ENCODE results near the gene FOXF2.
A peak's percentile ranks its signal among the peaks of the same experiment; 100 is the strongest.

FOXF2 gene

DNA sequence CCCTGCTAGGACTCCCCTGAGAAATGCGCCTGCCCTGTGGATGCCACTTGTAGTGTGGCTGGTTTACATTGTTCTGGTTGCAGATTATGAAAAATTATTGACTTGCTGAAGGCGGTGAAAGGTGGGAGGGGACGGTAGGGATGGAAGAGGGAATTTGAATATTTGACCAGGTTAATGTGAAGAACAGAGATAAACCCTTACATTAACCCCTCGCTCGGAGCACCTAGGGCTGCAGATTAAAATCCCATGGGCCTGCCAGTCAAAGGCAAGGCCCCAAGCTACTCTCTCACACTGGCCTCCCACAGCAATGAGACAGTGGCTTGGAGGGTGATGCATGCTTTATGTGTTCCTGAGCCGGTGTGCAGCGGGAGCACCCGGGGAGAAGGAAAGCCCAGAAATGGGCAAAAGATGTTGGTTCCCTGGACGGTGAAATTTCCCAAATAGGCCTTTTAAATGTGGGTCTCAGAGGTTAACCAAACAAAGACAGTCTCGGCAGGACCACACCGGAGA lies 2.5 kb downstream of the FOXF2 start:
- no peak overlapping the region for H2AFZ ChIP-seq (ENCODE audit: low read length, unreplicated experiment)
- H3K4me3 ChIP-seq (ENCODE audit: low read depth, low read length) = peak overlapping the region; percentile 89
- 0 out of 2 replicates have a peak, but pooled peaks cover 2% of the 10 kb centered on the region for H3K27me3 ChIP-seq (ENCODE audit: insufficient read depth, low read length)
- H3K27ac ChIP-seq (ENCODE audit: low read depth, low read length) = no peak overlapping the region
- H3K36me3 ChIP-seq (ENCODE audit: insufficient read depth, low read length) = no peaks in the 10 kb centered on the region
- peaks cover 10% of the 10 kb centered on the region for H3K4me1 ChIP-seq (ENCODE audit: control insufficient read depth, insufficient read depth, low read length, unreplicated experiment)
- H3K79me2 ChIP-seq (ENCODE audit: control insufficient read depth, insufficient read depth, low read length, unreplicated experiment) = peaks cover 14% of the 10 kb centered on the region

DNA sequence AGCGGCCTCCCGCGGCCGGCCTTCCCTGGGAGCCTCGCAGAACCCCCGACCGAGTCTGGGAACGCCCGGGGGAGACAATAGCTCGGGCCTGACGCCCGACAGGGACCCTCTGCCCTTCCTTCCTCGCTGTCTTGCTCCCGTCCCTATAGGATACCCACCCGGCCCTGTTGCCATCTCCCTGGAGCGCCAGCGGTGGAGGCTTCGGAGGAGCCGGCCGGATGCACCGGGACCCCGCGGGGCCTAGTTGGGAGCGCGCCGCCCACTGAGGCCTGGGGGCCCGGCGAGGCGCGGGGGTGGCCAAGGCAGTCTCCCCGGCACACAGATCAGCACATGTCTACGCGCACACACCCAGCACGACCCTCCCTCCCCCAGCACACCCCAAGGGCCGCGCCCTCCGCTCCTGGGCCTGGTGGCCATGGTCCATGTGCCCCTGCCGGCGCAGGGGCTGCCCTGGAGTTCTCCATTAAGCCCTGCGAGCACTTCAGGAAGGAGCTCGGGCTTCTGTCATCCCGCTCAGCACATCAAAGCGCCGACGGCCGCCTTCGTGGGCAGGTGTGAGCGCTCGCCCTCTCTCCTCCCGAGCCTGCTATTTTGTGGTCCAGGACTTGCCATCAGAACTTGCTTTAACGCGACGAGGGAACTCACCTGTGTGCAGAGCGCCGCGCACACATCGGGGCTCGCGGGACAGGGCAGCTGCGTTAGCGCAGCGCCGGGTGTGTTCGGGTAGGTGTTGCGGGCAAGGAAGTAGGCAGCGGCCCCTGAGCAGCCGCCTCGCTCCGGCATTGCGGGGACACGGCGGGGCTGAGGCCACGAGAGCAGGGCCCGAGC lies 3.7 kb downstream of the FOXF2 start:
- H3K27me3 ChIP-seq (ENCODE audit: insufficient read depth, low read length) = 0 out of 2 replicates have a peak, but pooled peaks cover 2% of the 10 kb centered on the region
- H3K4me1 ChIP-seq (ENCODE audit: control insufficient read depth, insufficient read depth, low read length, unreplicated experiment) = peaks cover 10% of the 10 kb centered on the region
- no peaks in the 10 kb centered on the region for H3K36me3 ChIP-seq (ENCODE audit: insufficient read depth, low read length)
- no peak overlapping the region for H2AFZ ChIP-seq (ENCODE audit: low read length, unreplicated experiment)
- H3K27ac ChIP-seq (ENCODE audit: low read depth, low read length) = no peak overlapping the region
- peaks cover 14% of the 10 kb centered on the region for H3K79me2 ChIP-seq (ENCODE audit: control insufficient read depth, insufficient read depth, low read length, unreplicated experiment)
- H3K4me3 ChIP-seq (ENCODE audit: low read depth, low read length) = no peak overlapping the region

DNA sequence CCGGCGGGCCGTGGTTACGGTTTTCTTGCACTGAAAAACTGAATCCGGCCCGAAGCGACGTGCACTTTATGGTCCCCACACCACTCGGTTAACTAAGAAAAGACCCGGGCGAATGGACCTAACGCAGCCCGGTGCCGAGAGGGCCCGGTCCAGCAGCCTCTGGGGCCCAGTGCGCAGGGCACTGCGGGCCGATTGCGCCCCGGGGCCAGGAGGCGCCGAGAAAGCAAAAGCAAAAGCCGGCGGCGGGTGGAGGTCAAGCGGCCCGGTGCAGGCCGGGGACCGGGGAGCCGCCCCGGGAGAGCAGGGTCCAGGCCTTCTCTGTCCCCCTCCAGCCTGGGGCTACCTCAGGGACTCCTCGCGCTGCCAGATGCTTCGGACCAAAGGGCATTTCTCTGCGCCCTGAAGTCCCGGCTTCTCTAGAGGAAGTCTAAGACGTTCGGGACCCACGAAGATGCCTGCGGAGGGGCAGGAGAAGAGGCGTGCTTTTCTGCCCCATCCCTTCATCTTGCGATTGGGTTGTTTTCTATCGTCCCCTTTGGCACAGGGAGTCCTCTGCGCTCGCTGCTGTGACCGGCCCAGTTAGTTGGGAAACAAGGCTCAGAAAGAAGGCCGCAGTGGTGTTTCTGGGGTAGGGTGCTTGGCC lies 4.4 kb downstream of the FOXF2 start:
- Histone ChIP-seq H3K79me2 (ENCODE audit: control insufficient read depth, insufficient read depth, low read length, unreplicated experiment) (peaks cover 14% of the 10 kb centered on the region), H3K27ac (ENCODE audit: low read depth, low read length) (no peak overlapping the region), H3K36me3 (ENCODE audit: insufficient read depth, low read length) (no peaks in the 10 kb centered on the region), H2AFZ (ENCODE audit: low read length, unreplicated experiment) (no peak overlapping the region), H3K4me1 (ENCODE audit: control insufficient read depth, insufficient read depth, low read length, unreplicated experiment) (peaks cover 10% of the 10 kb centered on the region), H3K27me3 (ENCODE audit: insufficient read depth, low read length) (no peaks in the 10 kb centered on the region), H3K4me3 (ENCODE audit: low read depth, low read length) (no peak overlapping the region)

DNA sequence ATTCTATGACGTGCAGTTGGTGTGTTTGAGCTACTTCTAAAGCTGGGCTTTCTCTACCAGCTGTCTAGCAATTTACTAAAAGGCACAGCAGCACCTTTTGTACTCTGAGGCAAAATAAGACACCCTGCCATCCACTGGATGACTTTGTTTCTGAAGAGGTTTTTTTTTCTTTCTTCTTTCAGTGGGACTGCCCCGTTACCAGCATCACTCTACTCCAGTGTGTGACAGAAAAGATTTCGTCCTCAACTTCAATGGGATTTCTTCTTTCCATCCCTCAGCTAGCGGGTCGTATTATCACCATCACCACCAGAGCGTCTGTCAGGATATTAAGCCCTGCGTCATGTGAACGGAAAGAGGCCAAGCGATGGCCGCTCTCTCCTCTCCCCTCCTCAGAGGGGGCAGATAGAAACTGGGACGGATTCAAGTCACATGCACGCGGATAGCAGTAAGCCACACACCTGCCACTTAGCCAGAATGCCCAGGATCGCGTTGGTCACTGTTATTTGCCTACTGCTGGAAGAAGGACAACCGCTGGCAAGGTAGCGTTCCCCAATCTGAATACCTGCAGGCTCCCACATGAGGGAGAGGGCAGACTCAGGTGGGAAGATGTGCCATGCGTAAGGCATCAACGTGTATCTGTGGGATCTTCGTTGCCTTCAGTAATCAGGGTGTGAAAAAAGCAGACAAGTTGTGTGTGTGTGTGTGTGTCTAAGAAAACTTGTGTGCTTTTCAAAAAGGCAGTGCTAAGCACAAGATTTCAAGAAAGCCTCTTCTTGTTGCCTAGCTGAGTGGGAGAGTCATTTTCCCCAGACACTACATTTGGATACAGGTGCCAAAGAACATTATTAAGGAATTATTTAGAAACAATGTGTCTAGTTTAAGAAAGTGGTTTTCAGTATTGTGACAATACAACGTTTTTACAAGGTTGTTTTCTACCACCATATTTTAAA lies 5.4 kb downstream of the FOXF2 start:
- no peaks in the 10 kb centered on the region for H3K27me3 ChIP-seq (ENCODE audit: insufficient read depth, low read length)

DNA sequence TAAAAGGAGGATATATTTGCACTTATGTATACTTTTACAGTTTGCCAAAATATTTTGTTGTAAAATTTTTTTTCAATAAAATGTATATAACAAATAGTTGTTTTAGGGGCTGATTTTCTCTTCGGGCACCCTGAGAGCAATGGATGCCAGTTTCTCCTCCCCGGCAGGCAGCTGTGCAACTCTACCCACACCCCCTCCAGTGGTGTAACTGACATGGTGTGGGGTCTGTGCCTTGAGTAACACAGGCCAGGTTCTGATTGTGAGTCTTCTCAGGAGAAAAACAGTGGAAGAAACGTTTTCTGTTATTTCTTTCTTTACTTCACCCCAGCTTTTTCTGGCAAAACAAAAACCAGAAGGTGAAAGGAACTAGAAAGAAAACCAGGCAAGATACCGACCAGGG lies 6.1 kb downstream of the FOXF2 start:
- no peaks in the 10 kb centered on the region for H3K36me3 ChIP-seq (ENCODE audit: insufficient read depth, low read length)
- H3K4me1 ChIP-seq (ENCODE audit: control insufficient read depth, insufficient read depth, low read length, unreplicated experiment) = peaks cover 10% of the 10 kb centered on the region
- H3K79me2 ChIP-seq (ENCODE audit: control insufficient read depth, insufficient read depth, low read length, unreplicated experiment) = peaks cover 14% of the 10 kb centered on the region
- no peak overlapping the region for H3K4me3 ChIP-seq (ENCODE audit: low read depth, low read length)
- H2AFZ ChIP-seq (ENCODE audit: low read length, unreplicated experiment) = no peak overlapping the region
- H3K27ac ChIP-seq (ENCODE audit: low read depth, low read length) = no peak overlapping the region
- H3K27me3 ChIP-seq (ENCODE audit: insufficient read depth, low read length) = no peaks in the 10 kb centered on the region

More for the DNA sequence above, 5.4 kb downstream of the FOXF2 start:
- Histone ChIP-seq H3K4me1 (ENCODE audit: control insufficient read depth, insufficient read depth, low read length, unreplicated experiment) (peaks cover 10% of the 10 kb centered on the region), H2AFZ (ENCODE audit: low read length, unreplicated experiment) (no peak overlapping the region), H3K36me3 (ENCODE audit: insufficient read depth, low read length) (no peaks in the 10 kb centered on the region), H3K4me3 (ENCODE audit: low read depth, low read length) (no peak overlapping the region), H3K79me2 (ENCODE audit: control insufficient read depth, insufficient read depth, low read length, unreplicated experiment) (peaks cover 14% of the 10 kb centered on the region), H3K27ac (ENCODE audit: low read depth, low read length) (no peak overlapping the region)

DNA sequence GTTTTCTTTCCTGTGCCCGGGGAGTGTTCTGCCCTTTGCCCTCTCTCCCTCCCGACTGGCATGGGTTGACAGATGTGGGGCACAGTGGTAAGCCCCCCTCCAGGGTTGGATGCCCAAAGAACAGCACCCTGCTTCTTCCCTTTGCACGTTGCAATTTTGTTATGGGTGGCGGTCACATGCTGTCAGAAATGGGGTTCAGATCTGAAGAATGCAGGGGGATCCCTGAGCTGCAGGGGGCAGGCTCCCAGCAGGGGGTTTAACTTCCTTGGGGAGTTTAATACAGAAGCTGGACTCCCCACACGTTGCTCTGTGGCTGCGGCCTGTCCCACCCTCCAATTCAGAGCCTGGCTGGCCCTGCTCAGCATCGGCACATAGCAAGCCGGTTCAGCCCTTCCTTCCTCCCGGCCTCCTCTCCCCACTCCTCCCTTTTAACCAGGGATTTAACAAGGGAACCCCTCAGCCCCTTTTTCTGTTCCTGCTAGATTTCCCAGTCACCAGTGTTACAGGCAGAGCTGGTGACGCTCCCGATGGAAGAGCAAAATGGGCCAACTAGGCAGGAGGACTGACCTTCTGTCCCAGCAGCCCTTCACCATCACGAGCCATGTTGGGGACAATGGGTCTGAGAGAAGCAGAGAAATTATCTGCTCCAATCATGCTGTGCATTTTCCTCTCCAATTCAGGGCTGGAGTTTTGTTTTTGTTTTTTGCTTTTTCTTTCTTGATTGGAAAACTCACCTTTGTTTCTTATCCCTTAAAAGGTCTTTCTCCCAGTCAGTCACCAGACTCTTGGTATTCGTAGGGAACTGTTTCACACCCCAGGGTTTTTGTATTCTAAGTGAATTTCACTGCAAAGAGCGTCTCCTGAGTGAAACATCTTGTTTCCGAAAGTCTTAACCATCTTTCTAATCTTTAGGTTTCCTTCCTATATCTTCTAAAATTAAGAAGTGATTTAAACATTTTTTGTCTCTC lies 6.8 kb downstream of the FOXF2 start:
- Histone ChIP-seq H3K27ac (ENCODE audit: low read depth, low read length) (no peak overlapping the region), H3K79me2 (ENCODE audit: control insufficient read depth, insufficient read depth, low read length, unreplicated experiment) (peaks cover 11% of the 10 kb centered on the region), H3K4me1 (ENCODE audit: control insufficient read depth, insufficient read depth, low read length, unreplicated experiment) (peaks cover 9% of the 10 kb centered on the region), H3K36me3 (ENCODE audit: insufficient read depth, low read length) (no peaks in the 10 kb centered on the region), H3K4me3 (ENCODE audit: low read depth, low read length) (no peak overlapping the region), H2AFZ (ENCODE audit: low read length, unreplicated experiment) (no peak overlapping the region), H3K27me3 (ENCODE audit: insufficient read depth, low read length) (no peaks in the 10 kb centered on the region)

DNA sequence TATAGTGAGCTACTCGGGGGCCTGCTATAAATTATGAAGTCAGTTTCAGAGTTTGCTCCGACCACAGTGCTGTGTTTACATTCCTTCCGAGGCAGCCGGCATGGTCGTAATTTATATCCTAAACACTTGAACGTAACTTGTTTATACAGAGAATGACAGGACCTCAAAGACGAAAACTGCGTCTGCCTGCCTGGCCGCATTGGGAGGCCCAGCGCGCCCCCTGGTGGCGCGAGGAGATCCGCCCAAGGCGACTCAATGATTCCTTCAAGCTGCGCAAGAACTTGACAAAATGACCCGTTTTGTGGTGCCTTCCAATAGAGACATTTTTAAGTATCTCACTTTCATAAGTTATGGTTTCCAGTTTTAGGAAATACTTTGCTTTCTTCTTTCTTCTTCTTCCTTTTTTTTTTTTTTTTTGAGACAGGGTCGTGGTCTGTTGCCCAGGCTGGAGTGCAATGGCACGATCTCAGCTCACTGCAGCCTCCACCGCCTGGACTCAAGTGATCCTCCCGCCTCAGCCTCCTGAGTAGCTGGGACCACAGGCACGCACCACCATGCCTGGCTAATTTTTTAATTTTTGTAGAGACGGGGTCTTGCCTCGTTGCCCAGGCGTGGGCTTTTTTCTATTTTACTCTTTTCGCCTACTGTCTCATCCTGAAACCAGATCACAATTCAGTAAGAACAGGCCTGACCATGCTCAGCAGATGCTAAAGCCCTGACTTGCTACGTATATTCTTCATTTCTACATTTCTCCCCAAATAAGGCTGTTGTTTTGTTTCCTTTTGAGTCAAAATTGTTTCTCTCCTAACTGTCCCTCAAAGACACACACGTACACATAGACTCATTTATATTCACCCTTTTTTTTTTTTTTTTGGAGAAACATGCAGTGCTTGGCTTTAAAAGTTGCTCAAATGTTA lies 7.8 kb downstream of the FOXF2 start:
- no peak overlapping the region for H2AFZ ChIP-seq (ENCODE audit: low read length, unreplicated experiment)
- no peaks in the 10 kb centered on the region for H3K36me3 ChIP-seq (ENCODE audit: insufficient read depth, low read length)
- no peak overlapping the region for H3K27ac ChIP-seq (ENCODE audit: low read depth, low read length)
- H3K4me1 ChIP-seq (ENCODE audit: control insufficient read depth, insufficient read depth, low read length, unreplicated experiment) = no peaks in the 10 kb centered on the region
- peaks cover 2% of the 10 kb centered on the region for H3K79me2 ChIP-seq (ENCODE audit: control insufficient read depth, insufficient read depth, low read length, unreplicated experiment)
- H3K27me3 ChIP-seq (ENCODE audit: insufficient read depth, low read length) = no peaks in the 10 kb centered on the region
- H3K4me3 ChIP-seq (ENCODE audit: low read depth, low read length) = no peak overlapping the region

DNA sequence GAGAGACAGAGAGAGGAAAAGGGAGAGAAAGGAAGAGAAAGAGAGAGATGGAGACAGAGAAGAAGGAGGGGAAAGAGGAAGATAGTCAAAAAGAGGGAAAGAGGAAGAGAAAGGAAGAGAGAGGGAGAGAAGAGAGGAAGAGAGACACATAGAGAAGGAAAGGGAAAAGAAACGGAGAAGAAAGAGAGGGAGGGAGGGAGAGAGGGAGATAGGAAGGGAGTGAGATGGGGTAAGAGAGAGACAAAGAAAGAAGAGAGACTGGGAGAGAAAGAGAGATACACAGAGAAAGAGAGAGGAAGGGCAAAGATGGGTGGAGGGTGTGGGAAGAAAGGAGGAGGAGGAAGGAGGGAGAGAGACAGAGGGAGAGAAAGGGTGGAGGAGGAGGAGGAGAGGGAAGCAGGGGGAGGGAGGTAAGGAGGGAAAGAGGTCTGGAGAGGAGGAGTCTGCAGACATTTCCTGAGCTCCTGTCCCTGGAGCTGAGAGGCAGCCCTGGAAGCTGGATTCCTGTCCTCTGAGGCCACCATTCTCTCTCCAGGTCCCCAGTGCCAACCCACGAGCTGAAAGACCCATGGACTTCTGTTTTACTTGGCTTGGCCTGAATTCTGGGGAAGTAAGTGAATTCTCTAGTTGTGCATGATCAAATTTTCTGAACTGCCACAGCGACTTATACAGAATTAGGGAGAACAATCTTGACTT lies 9.9 kb downstream of the FOXF2 start:
- H3K4me3 ChIP-seq (ENCODE audit: low read depth, low read length) = no peak overlapping the region
- no peak overlapping the region for H3K27ac ChIP-seq (ENCODE audit: low read depth, low read length)
- H2AFZ ChIP-seq (ENCODE audit: low read length, unreplicated experiment) = no peak overlapping the region
- no peaks in the 10 kb centered on the region for H3K36me3 ChIP-seq (ENCODE audit: insufficient read depth, low read length)
- H3K79me2 ChIP-seq (ENCODE audit: control insufficient read depth, insufficient read depth, low read length, unreplicated experiment) = no peaks in the 10 kb centered on the region
- no peaks in the 10 kb centered on the region for H3K4me1 ChIP-seq (ENCODE audit: control insufficient read depth, insufficient read depth, low read length, unreplicated experiment)
- no peaks in the 10 kb centered on the region for H3K27me3 ChIP-seq (ENCODE audit: insufficient read depth, low read length)
